SK-N-MC (cell line): Measurements from ENCODE around the gene PAEP.
"Not testable (repeated sequence)": the region's sequence is repeated elsewhere in the genome, so short reads cannot be mapped to it uniquely, and the experiment has no call there.

Experiments
- DNase-seq: peaks from one replicate; pipeline ENCODE4 v3.0.0-alpha.2; 2011; ENCODE audit warnings: low read depth, low spot score
- H3K27ac ChIP-seq: fragments of 200-600 bp; sonication (generic); 2 replicates; pipeline ENCODE4 v1.5.1; 2016; ENCODE audit warnings: mixed run types
- H3K36me3 ChIP-seq: fragments of 200-600 bp; sonication (generic); 2 replicates; pipeline ENCODE4 v1.6.1; 2017; ENCODE audit warnings: antibody characterized with exemption, low read length, mixed read lengths; ENCODE audit not compliant: insufficient read depth
- H3K4me3 ChIP-seq: fragments of 200-600 bp; sonication (generic); 2 replicates; pipeline ENCODE4 v1.5.1; 2016
- H3K9ac ChIP-seq: fragments of 200-600 bp; sonication (generic); 2 replicates; pipeline ENCODE4 v1.8.0; 2017; ENCODE audit warnings: mixed run types, mixed read lengths; ENCODE audit not compliant: insufficient read length
- H3K9me3 ChIP-seq: fragments of 200-600 bp; sonication (generic); 2 replicates; pipeline ENCODE4 v1.6.1; 2017; ENCODE audit warnings: low read depth, mild to moderate bottlenecking, antibody characterized with exemption, low read length, moderate library complexity, mixed read lengths
- EZH2 ChIP-seq: fragments of 200-600 bp; sonication (generic); IDR thresholded peaks from one replicate; pipeline ENCODE4 v1.6.1; 2017; ENCODE audit warnings: antibody characterized with exemption
- FOXP2 ChIP-seq: optimal IDR thresholded peaks from 2 replicates; pipeline ENCODE3; 2011; ENCODE audit warnings: mild to moderate bottlenecking, moderate library complexity; ENCODE audit not compliant: insufficient read depth; ENCODE audit errors: extremely low read length, control extremely low read depth
- POLR2AphosphoS5 ChIP-seq: IDR thresholded peaks from 2 replicates; pipeline ENCODE4 v1.6.1; 2012; ENCODE audit warnings: mild to moderate bottlenecking, low read depth, low read length, borderline replicate concordance

Gene PAEP

DNA sequence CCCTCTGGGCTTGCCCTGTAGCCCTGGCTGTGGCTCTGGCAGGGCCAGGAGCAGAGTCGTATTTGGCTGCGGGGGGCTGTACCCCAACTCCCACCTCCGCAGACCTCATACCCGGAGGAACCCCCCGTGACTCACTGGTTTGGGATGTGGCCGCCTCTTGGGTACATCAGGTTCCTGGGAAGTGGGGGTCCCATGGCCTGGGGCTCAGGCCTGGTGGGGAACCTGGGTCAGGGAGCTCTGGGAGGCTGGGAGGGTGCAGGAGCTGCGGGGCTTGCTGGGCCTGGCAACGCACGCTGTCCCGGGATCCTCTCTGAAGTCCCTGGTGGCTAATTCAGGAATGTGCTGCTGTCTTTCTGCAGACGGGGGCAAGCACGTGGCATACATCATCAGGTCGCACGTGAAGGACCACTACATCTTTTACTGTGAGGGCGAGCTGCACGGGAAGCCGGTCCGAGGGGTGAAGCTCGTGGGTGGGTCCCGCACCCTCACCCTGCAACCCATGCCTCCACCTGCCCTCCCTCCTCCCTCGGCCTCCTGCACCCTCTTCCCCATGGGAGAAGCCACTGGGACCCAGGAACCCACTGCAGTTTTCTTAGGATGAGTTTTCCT is 37.9 kb upstream of the PAEP start:
- H3K36me3 ChIP-seq: no peaks in the 10 kb centered on the region
- H3K9me3 ChIP-seq: no peaks in the 10 kb centered on the region

DNA sequence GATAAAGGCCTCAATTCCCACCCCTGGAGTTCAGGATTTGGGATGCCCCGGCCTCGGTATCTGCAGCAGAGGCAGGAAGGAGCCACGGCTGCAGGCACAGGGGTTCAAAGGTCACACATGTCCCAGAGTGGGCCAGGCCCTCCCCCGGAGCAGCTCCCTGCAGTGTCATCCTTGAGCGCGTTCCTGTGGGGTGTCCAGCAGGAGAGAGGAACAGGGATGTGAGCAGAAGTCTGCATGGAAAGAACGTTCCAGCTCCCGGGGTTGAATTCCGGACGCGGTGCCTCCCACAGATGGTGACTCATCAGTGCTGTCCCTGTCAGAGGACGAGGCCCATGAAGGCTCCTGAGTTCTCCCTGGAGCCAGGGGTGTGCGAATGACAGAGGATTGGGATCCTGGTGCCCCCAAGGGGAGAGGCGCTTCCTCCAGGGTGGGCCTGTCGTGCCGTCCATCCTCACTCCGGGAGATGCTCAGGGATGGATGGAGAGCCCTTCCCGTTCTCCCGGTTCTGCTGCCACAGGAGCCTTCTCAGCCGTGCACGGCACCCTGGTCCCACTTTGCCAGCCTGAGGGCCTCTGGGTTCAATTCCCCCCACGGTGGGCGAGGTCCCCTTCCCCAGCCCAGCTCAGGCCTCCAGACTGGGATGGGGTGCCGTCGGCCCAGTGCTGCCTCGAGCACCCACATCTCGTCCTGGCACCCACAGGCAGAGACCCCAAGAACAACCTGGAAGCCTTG is 37.3 kb upstream of the PAEP start:
- Histone ChIP-seq H3K4me3 (no peak overlapping the region), H3K9me3 (no peaks in the 10 kb centered on the region), H3K9ac (no peak overlapping the region), H3K27ac (no peak overlapping the region), H3K36me3 (no peaks in the 10 kb centered on the region)
- TF ChIP-seq POLR2AphosphoS5: no peak
- no peak for TF ChIP-seq EZH2
- DNase-seq: no peak

More for the DNA sequence above, 37.9 kb upstream of the PAEP start:
- no peak for DNase-seq
- H3K9ac ChIP-seq: no peak overlapping the region
- no peak overlapping the region for H3K4me3 ChIP-seq
- TF ChIP-seq POLR2AphosphoS5 (no peak), EZH2 (no peak), FOXP2 (no peak)
- no peak overlapping the region for H3K27ac ChIP-seq

DNA sequence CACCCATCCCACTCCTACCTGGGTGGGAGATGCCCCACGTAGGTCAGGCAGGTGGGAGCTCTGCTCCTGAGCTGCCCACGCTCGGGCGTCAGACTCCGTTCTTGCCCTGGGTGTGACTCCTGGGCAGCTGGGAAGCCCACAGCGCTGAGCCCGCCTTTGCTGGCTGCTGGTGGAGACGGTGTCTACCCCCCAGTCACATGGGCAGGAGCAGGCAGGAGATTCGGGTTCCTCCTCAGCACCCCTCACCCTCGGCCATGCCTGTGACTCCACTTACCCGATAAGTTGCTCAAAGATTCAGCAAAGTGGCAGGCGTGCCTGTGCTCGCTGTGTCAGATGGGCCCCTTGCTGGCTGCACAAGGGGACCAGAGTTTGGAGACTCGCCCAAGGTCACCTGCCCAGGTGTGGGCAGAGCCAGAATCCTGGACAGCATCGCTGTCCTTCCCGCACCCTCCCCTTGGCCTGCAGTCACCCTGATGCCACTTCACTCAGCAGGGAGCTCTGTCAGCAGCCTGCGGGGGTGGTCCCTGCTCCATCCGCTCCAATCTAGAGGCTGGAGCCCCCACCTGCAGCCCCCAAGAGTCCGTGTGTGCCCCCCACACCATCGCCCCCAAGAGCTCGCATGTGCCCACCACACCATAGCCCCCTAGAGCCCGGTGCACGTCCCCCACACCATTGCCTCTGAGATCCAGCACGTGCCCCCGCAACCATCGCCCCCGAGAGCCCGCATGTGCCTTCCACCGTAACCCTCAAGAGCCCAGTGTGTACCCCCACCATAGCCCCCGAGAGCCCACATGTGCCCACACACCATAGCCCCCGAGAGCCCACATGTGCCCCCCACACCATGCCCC is 36.1 kb upstream of the PAEP start:
- H3K27ac ChIP-seq: no peak overlapping the region
- H3K36me3 ChIP-seq: no peaks in the 10 kb centered on the region
- TF ChIP-seq FOXP2 (no peak), POLR2AphosphoS5 (no peak), EZH2 (no peak)
- H3K9me3 ChIP-seq: no peaks in the 10 kb centered on the region
- H3K9ac ChIP-seq: no peak overlapping the region
- no peak overlapping the region for H3K4me3 ChIP-seq
- no peak for DNase-seq

DNA sequence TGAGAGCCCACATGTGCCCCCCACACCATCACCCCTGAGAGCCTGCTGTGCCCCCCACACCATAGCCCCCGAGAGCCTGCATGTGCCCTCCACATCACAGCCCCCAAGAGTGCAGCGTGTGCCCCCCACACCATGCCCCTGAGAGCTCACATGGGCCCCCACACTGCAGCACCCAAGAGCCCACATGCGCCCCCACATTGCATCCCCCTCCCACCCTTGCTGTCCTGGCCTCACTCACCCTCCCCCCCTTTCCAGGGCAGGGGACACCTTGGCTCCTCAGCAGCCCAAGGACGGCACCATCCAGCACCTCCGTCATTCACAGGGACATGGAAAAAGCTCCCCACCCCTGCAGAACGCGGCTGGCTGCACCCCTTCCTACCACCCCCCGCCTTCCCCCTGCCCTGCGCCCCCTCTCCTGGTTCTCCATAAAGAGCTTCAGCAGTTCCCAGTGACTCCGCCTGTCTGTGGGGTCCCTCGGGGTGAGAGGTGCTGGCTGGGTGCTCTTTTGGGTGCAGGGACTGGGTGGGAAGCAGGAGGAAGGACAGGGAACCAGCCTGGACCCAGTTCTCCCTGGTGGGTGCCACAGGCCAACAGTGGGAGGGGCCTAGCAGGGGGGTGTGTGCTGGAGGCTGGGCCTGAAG is 35.3 kb upstream of the PAEP start:
- no peak for DNase-seq
- TF ChIP-seq FOXP2 (no peak), POLR2AphosphoS5 (no peak), EZH2 (no peak)
- no peaks in the 10 kb centered on the region for H3K36me3 ChIP-seq
- no peaks in the 10 kb centered on the region for H3K9me3 ChIP-seq
- H3K27ac ChIP-seq: no peak overlapping the region
- H3K4me3 ChIP-seq: no peak overlapping the region
- H3K9ac ChIP-seq: no peak overlapping the region

DNA sequence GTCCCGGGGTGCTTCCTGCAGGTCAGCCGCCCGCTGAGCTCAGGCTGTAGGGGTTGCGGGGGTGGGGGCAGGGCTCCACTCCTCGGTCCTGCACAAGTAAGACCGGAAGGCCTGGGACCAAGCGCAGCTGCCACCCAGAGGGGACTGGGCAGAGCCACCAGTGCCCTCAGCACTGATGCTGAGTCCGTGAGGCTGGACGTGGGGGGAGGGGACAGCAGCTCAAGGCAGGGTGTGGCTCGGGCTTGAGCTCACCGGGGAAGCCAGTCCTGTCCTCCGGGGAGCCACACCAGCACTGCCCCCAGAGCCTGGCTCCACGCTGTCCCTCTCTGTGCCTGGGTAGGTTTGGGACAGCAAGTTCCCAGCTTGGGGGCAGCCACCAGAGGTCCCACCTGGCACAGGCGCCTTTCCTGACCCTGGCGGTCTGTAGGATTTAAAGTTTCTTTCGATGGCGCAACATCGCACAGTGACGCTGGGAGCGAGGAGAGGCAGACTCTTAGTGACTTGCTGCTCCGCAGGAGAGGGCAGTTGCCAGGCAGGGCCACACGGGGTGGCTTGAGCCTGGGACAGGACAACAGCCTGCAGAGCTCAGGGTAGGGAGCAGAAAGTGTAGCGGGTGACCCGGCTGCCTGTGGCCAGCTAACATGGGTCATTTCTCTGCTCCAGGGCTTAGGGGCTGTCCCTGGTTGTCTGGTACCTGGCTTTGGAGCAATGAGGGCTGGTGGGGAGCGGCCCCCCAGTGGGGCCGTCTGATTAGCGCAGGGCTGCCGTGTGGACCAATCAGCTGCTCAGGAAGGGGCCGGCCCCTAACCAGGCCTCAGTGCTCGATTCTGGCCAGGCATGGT is 34.6 kb upstream of the PAEP start:
- H3K9ac ChIP-seq: no peak overlapping the region
- H3K9me3 ChIP-seq: no peaks in the 10 kb centered on the region
- TF ChIP-seq FOXP2 (no peak), EZH2 (no peak), POLR2AphosphoS5 (no peak)
- no peak for DNase-seq
- H3K27ac ChIP-seq: no peak overlapping the region
- H3K36me3 ChIP-seq: no peaks in the 10 kb centered on the region
- H3K4me3 ChIP-seq: no peak overlapping the region

DNA sequence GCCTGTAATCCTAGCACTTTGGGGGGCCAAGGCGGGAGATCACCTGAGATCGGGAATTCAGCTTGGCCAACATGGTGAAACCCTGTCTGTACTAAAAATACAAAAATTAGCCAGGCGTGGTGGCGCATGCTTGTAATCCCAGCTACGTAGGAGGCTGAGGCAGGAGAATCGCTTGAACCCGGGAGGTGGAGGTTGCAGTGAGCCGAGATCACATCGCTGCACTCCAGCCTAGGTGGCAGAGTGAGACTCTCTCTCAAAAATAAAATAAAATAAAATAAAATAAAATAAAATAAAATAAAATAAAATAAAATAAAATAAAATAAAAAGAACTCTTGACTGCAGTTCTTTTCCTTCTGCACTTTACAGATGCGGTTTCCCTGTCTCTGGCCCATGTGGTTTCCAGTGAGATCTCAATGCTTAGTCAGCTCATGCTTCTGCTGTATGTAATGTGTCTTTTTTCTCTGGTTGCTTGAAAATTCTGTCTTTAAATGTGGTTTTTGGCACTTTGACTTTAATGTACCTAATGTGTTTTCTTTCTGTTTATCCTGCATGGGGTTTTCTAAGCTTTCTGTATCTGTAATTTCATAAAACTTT is 32.6 kb upstream of the PAEP start:
- not testable (repeated sequence) for DNase-seq, H3K9me3 ChIP-seq, H3K9ac ChIP-seq, H3K4me3 ChIP-seq, H3K27ac ChIP-seq, H3K36me3 ChIP-seq

DNA sequence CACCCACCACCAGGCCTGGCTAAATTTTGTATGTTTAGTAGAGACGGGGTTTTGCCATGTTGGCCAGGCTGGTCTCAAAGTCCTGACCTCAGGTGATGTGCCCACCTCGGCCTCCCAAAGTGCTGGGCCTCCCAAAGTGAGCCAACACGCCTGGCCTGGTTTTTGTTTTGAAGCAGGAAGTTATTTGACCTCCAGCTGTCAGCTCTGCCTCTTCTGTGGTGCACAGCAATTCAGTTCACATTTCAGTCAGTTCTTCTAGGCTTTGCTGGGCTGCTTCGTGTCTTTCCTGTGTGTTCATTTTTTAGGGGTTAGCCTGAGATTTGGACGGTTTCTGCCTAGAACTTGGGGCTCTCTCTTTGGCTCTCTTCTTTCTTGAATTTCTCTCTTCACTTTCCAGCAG is 31.4 kb upstream of the PAEP start:
- Histone ChIP-seq H3K36me3 (no peaks in the 10 kb centered on the region), H3K9ac (no peak overlapping the region), H3K4me3 (no peak overlapping the region), H3K9me3 (no peaks in the 10 kb centered on the region), H3K27ac (no peak overlapping the region)
- no peak for TF ChIP-seq EZH2
- TF ChIP-seq FOXP2: no peak
- TF ChIP-seq POLR2AphosphoS5: no peak
- DNase-seq: no peak
